ENCODE results near the gene GTF2H1.

The GTF2H1 gene

GRCh38 chr11:18371279-18371678 lies 48.9 kb downstream of the GTF2H1 start:
- no peak for TF ChIP-seq FOXM1 (IDR thresholded peaks at IDR 0.05; ENCODE audit: borderline replicate concordance, low read depth)
- TF ChIP-seq YY1 (IDR thresholded peaks at IDR 0.05; ENCODE audit: low read depth): no peak
- no peak for TF ChIP-seq REST (IDR thresholded peaks at IDR 0.05; ENCODE audit: low read depth)
- TF ChIP-seq ZBTB7A (IDR thresholded peaks at IDR 0.05; ENCODE audit: low read depth): no peak
- TF ChIP-seq EGR1 (IDR thresholded peaks at IDR 0.05): no peak
- TF ChIP-seq, protein P1, sequence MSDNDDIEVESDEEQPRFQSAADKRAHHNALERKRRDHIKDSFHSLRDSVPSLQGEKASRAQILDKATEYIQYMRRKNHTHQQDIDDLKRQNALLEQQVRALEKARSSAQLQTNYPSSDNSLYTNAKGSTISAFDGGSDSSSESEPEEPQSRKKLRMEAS (IDR thresholded peaks at IDR 0.05): no peak
- no peak for TF ChIP-seq CEBPB (IDR thresholded peaks at IDR 0.05)

DNA sequence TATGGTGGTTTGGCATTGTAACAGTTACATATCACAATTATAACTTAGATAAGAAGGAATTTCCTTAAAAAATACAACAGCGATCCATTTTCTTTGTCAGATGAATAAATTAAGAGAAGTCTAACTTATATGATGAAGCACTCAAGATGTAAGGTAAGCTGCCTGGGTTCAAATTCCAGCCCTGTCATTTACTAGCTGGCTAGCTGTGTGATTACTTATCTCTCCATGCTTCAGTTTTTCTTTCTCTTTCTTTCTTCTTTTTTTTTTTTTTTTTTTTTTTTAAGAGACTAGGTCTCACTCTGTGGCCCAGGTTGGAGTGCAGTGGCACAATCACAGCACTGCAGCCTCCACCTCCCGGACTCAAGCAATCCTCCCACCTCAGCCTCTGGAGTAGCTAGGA lies 49.8 kb downstream of the GTF2H1 start:
- no peak for TF ChIP-seq CEBPB (IDR thresholded peaks at IDR 0.05)
- no peak for TF ChIP-seq TEAD4 (IDR thresholded peaks at IDR 0.05)
- TF ChIP-seq, protein P2, sequence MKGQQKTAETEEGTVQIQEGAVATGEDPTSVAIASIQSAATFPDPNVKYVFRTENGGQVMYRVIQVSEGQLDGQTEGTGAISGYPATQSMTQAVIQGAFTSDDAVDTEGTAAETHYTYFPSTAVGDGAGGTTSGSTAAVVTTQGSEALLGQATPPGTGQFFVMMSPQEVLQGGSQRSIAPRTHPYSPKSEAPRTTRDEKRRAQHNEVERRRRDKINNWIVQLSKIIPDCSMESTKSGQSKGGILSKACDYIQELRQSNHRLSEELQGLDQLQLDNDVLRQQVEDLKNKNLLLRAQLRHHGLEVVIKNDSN (IDR thresholded peaks at IDR 0.05): no peak
- TF ChIP-seq TAF1 (IDR thresholded peaks at IDR 0.05; ENCODE audit: low read depth): no peak
- TF ChIP-seq EP300 (IDR thresholded peaks at IDR 0.05; ENCODE audit: borderline replicate concordance): no peak
- TF ChIP-seq RAD21 (IDR thresholded peaks at IDR 0.05; ENCODE audit: low read depth): no peak
- no peak for TF ChIP-seq FOXM1 (IDR thresholded peaks at IDR 0.05; ENCODE audit: borderline replicate concordance, low read depth)
- TF ChIP-seq EGR1 (IDR thresholded peaks at IDR 0.05): no peak
- TF ChIP-seq ZBTB7A (IDR thresholded peaks at IDR 0.05; ENCODE audit: low read depth): no peak
- no peak for TF ChIP-seq REST (IDR thresholded peaks at IDR 0.05; ENCODE audit: low read depth)
- TF ChIP-seq YY1 (IDR thresholded peaks at IDR 0.05; ENCODE audit: low read depth): no peak
- no peak for TF ChIP-seq NFIC (IDR thresholded peaks at IDR 0.05)
- TF ChIP-seq, protein P1 (IDR thresholded peaks at IDR 0.05): no peak
- no peak for TF ChIP-seq TCF12 (IDR thresholded peaks at IDR 0.05; ENCODE audit: low read depth)
- no peak for TF ChIP-seq CREB1 (IDR thresholded peaks at IDR 0.05; ENCODE audit: low read depth)

DNA sequence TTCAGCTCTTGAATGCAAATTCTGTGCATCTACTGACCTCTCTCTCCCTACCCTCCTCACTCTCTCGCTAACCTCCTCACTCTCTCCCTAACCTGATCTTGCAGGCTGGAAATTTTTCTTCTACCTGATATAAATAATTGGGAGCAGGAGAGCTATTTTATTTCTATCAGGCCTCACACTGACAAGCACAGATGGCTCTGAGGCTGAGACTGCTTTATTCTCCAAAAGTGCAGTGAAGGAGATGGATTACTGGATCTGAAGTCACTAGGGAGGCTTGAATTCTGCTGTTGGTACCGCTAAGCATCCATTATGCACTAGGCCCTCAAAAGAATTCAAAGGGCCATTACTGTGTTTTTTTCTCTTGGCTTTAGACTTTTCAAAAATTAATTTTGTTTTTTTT lies 52.6 kb downstream of the GTF2H1 start:
- TF ChIP-seq TAF1 (IDR thresholded peaks at IDR 0.05; ENCODE audit: low read depth): no peak
- no peak for TF ChIP-seq FOXM1 (IDR thresholded peaks at IDR 0.05; ENCODE audit: borderline replicate concordance, low read depth)
- TF ChIP-seq NFIC (IDR thresholded peaks at IDR 0.05): no peak
- no peak for TF ChIP-seq EGR1 (IDR thresholded peaks at IDR 0.05)
- TF ChIP-seq YY1 (IDR thresholded peaks at IDR 0.05; ENCODE audit: low read depth): no peak
- TF ChIP-seq, protein P2 (IDR thresholded peaks at IDR 0.05): no peak
- no peak for TF ChIP-seq TCF12 (IDR thresholded peaks at IDR 0.05; ENCODE audit: low read depth)
- no peak for TF ChIP-seq CEBPB (IDR thresholded peaks at IDR 0.05)
- TF ChIP-seq EP300 (IDR thresholded peaks at IDR 0.05; ENCODE audit: borderline replicate concordance): no peak
- no peak for TF ChIP-seq TEAD4 (IDR thresholded peaks at IDR 0.05)
- no peak for TF ChIP-seq RAD21 (IDR thresholded peaks at IDR 0.05; ENCODE audit: low read depth)
- no peak for TF ChIP-seq ZBTB7A (IDR thresholded peaks at IDR 0.05; ENCODE audit: low read depth)
- TF ChIP-seq CREB1 (IDR thresholded peaks at IDR 0.05; ENCODE audit: low read depth): no peak
- TF ChIP-seq, protein P1 (IDR thresholded peaks at IDR 0.05): no peak
- TF ChIP-seq REST (IDR thresholded peaks at IDR 0.05; ENCODE audit: low read depth): no peak

DNA sequence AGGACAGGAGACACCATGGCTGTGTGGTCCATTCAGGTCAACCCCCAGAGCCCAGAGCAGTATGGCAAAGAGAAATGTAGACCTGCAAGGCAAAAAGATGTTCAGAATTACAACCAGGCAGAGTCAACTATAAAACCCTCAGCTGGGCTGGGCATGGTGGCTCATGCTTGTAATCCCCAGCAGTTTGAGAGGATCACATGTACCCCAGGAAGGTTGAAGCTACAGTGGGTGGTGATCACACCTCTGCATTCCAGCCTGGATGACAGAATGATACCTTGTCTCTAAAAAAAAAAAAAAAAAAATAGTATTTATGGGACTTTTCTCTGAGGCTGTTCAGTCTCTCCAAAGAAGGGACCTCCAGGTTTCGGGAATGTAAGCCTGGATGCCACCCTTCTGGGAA lies 53.6 kb downstream of the GTF2H1 start:
- TF ChIP-seq TEAD4 (IDR thresholded peaks at IDR 0.05) (no peak), FOXM1 (IDR thresholded peaks at IDR 0.05; ENCODE audit: borderline replicate concordance, low read depth) (no peak), YY1 (IDR thresholded peaks at IDR 0.05; ENCODE audit: low read depth) (no peak), RAD21 (IDR thresholded peaks at IDR 0.05; ENCODE audit: low read depth) (no peak), TCF12 (IDR thresholded peaks at IDR 0.05; ENCODE audit: low read depth) (no peak), ZBTB7A (IDR thresholded peaks at IDR 0.05; ENCODE audit: low read depth) (no peak), EGR1 (IDR thresholded peaks at IDR 0.05) (no peak), REST (IDR thresholded peaks at IDR 0.05; ENCODE audit: low read depth) (no peak)
- TF ChIP-seq, protein P2 (IDR thresholded peaks at IDR 0.05): no peak
- TF ChIP-seq, protein P1 (IDR thresholded peaks at IDR 0.05): no peak
